RPMI8226 (cell line): ENCODE results near the gene TFF2.

Experiments used
- DNase-seq: peaks from one replicate; pipeline ENCODE4 v3.0.0-alpha.2; 2015

TFF2 gene

GRCh38 chr21:42383331-42383730 is 32.5 kb upstream of the TFF2 start:
- DNase-seq = no peak

GRCh38 chr21:42382915-42383314 is 32.1 kb upstream of the TFF2 start:
- no peak for DNase-seq

- DNase-seq = peak; percentile 83
Measured at GRCh38 chr21:42381347-42381984, 30.7 kb upstream of the TFF2 start.

GRCh38 chr21:42379426-42380215 is 28.8 kb upstream of the TFF2 start:
- no peak for DNase-seq

- DNase-seq = no peak
Measured at GRCh38 chr21:42378418-42378817, 27.6 kb upstream of the TFF2 start.

GRCh38 chr21:42377951-42378340 is 27.2 kb upstream of the TFF2 start:
- no peak for DNase-seq

- no peak for DNase-seq
Measured at GRCh38 chr21:42377211-42377950, 26.6 kb upstream of the TFF2 start.

GRCh38 chr21:42376338-42376982 is 25.7 kb upstream of the TFF2 start:
- DNase-seq = peak; percentile 37

GRCh38 chr21:42375966-42376337 is 25.2 kb upstream of the TFF2 start:
- no peak for DNase-seq

- no peak for DNase-seq
Measured at GRCh38 chr21:42375506-42375905, 24.7 kb upstream of the TFF2 start.

- no peak for DNase-seq
Measured at GRCh38 chr21:42374864-42375499, 24.2 kb upstream of the TFF2 start.

- DNase-seq = no peak
Measured at GRCh38 chr21:42374457-42374856, 23.7 kb upstream of the TFF2 start.

- DNase-seq = no peak
Measured at GRCh38 chr21:42373908-42374455, 23.2 kb upstream of the TFF2 start.

GRCh38 chr21:42373196-42373907 is 22.6 kb upstream of the TFF2 start:
- no peak for DNase-seq

- no peak for DNase-seq
Measured at GRCh38 chr21:42370894-42371654, 20.3 kb upstream of the TFF2 start.

- no peak for DNase-seq
Measured at GRCh38 chr21:42369821-42370220, 19.0 kb upstream of the TFF2 start.

- DNase-seq = no peak
Measured at GRCh38 chr21:42367367-42368165, 16.8 kb upstream of the TFF2 start.

GRCh38 chr21:42366292-42367010 is 15.7 kb upstream of the TFF2 start, which contains the start of gene TFF1:
Gene TFF1, minus strand, starts transcription at chr21:42366535. Its CDS starts 40 bp downstream, at chr21:42366495.
- no peak for DNase-seq

- no peak for DNase-seq
Measured at GRCh38 chr21:42365770-42366169, 15.0 kb upstream of the TFF2 start.
